Neutrophil (primary cell): Measurements from ENCODE around the gene EFCAB8.

Experiments
- H3K27ac ChIP-seq: fragments of 200-600 bp; sonication (generic); 2 replicates; pipeline ENCODE4 v1.5.1; 2016; ENCODE audit warnings: mild to moderate bottlenecking, moderate library complexity
- H3K27me3 ChIP-seq: fragments of 200-600 bp; sonication (generic); 2 replicates; pipeline ENCODE4 v1.6.0; 2016; ENCODE audit warnings: mild to moderate bottlenecking
- H3K36me3 ChIP-seq: fragments of 200-600 bp; sonication (generic); 2 replicates; pipeline ENCODE4 v1.5.1; 2017
- H3K4me1 ChIP-seq, 2 experiments: fragments of 200-600 bp in 1 of 2; sonication (generic) in 1 of 2; 1 replicate in 1 of 2; 2 replicates in 1 of 2; pipeline versions ENCODE4 v1.5.1 to v1.6.1; 2013 to 2016; ENCODE audit warnings: low read depth in 1 of 2, low read length in 1 of 2, mild to moderate bottlenecking in 1 of 2, moderate library complexity in 1 of 2; ENCODE audit not compliant: control insufficient read depth in 1 of 2, insufficient read depth in 1 of 2
- H3K4me3 ChIP-seq, 2 experiments: fragments of 200-600 bp in 1 of 2; sonication (generic) in 1 of 2; 1 replicate in 1 of 2; 2 replicates in 1 of 2; pipeline ENCODE4 v1.5.1; 2013 to 2016; ENCODE audit warnings: low read depth in 1 of 2, low read length in 1 of 2, mild to moderate bottlenecking in 1 of 2, moderate library complexity in 1 of 2
- H3K9me3 ChIP-seq: fragments of 200-600 bp; sonication (generic); 2 replicates; pipeline ENCODE4 v1.5.1; 2016
- CTCF ChIP-seq: fragments of 200-600 bp; sonication (generic); IDR thresholded peaks from 2 replicates; pipeline ENCODE4 v1.5.1; 2016; ENCODE audit warnings: antibody characterized with exemption

The EFCAB8 gene

GRCh38 chr20:32908334-32909292 lies 49.9 kb downstream of the EFCAB8 start:
- Histone ChIP-seq H3K4me3 (no peak overlapping the region), H3K27ac (no peak overlapping the region), H3K4me1 (no peaks in the 10 kb centered on the region), H3K36me3 (no peaks in the 10 kb centered on the region), H3K9me3 (no peaks in the 10 kb centered on the region), H3K27me3 (no peaks in the 10 kb centered on the region)
- no peak for TF ChIP-seq CTCF

GRCh38 chr20:32909451-32909850 lies 50.7 kb downstream of the EFCAB8 start:
- TF ChIP-seq CTCF = no peak
- no peak overlapping the region for H3K27ac ChIP-seq
- no peaks in the 10 kb centered on the region for H3K27me3 ChIP-seq
- H3K9me3 ChIP-seq = no peaks in the 10 kb centered on the region
- no peaks in the 10 kb centered on the region for H3K4me1 ChIP-seq
- H3K4me3 ChIP-seq = no peak overlapping the region
- H3K36me3 ChIP-seq = no peaks in the 10 kb centered on the region

GRCh38 chr20:32909896-32910571 lies 51.3 kb downstream of the EFCAB8 start:
- H3K36me3 ChIP-seq = no peaks in the 10 kb centered on the region
- H3K4me1 ChIP-seq = no peaks in the 10 kb centered on the region
- no peak overlapping the region for H3K4me3 ChIP-seq
- no peaks in the 10 kb centered on the region for H3K27me3 ChIP-seq
- H3K9me3 ChIP-seq = no peaks in the 10 kb centered on the region
- TF ChIP-seq CTCF = no peak
- no peak overlapping the region for H3K27ac ChIP-seq

GRCh38 chr20:32911355-32911754 lies 52.6 kb downstream of the EFCAB8 start:
- no peak for TF ChIP-seq CTCF

GRCh38 chr20:32912688-32913087 lies 54.0 kb downstream of the EFCAB8 start:
- Histone ChIP-seq H3K4me1 (no peaks in the 10 kb centered on the region), H3K36me3 (no peaks in the 10 kb centered on the region), H3K9me3 (peaks cover 5% of the 10 kb centered on the region), H3K4me3 (no peak overlapping the region), H3K27me3 (no peaks in the 10 kb centered on the region), H3K27ac (no peak overlapping the region)
- no peak for TF ChIP-seq CTCF

More at GRCh38 chr20:32911355-32911754, 52.6 kb downstream of the EFCAB8 start:
- H3K36me3 ChIP-seq = no peaks in the 10 kb centered on the region
- H3K9me3 ChIP-seq = peaks cover 5% of the 10 kb centered on the region
- H3K4me1 ChIP-seq = no peaks in the 10 kb centered on the region
- no peak overlapping the region for H3K4me3 ChIP-seq
- no peaks in the 10 kb centered on the region for H3K27me3 ChIP-seq
- no peak overlapping the region for H3K27ac ChIP-seq
